Measurements from ENCODE around the gene AUH. TPM values are rescaled to one million over a fixed set of nuclear protein-coding genes. Genes with fewer than 3 reads are reported as not detected.

AUH gene
- total RNA-seq, 1 donor from 2014 or later = 9.8 TPM

DNA sequence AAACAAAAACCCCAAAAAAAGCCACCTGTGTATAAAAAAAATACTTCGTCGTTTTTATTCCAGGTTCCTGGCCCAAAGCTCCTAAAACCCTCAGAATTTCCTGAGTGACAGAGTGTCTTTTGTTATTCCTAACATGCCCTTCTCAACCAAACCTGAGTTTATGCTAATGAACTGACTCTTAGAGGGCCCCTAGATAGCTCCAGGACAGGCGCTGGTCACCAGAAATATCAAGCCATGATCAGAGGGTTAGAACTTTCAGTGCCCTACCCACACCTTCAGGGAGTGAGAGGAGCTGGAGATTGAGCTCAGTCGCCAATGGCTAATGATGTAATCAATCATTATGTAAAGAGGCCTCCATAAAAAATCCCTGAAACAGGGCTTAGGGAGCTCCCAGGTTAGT is 15.7 kb downstream of the AUH start:
- Histone ChIP-seq H3K27me3 (ENCODE audit: insufficient read depth, low read length) (no peaks in the 10 kb centered on the region), H3K9ac (ENCODE audit: low read length) (no peak overlapping the region), H3K9me3 (ENCODE audit: insufficient read depth, low read depth, low read length) (no peaks in the 10 kb centered on the region), H3K4me3 (ENCODE audit: insufficient read depth, low read depth, low read length) (no peak overlapping the region), H3K4me1 (ENCODE audit: insufficient read depth, low read length) (no peaks in the 10 kb centered on the region), H3K27ac (ENCODE audit: low read depth, low read length) (no peak overlapping the region), H4K20me1 (ENCODE audit: insufficient read depth, low read length) (no peaks in the 10 kb centered on the region), H3K4me2 (ENCODE audit: low read length) (no peak overlapping the region), H2AFZ (ENCODE audit: low read depth, low read length) (no peak overlapping the region), H3K36me3 (ENCODE audit: insufficient read depth, low read length) (no peaks in the 10 kb centered on the region), H3K79me2 (ENCODE audit: insufficient read depth, low read length) (peaks cover 7% of the 10 kb centered on the region)
- no peak for DNase-seq (ENCODE audit: low read depth)
- Mint-ChIP-seq H3K27ac (ENCODE audit: unreplicated experiment) (no peak overlapping the region), H3K9me3 (ENCODE audit: unreplicated experiment) (no peaks in the 10 kb centered on the region), H3K36me3 (ENCODE audit: low read depth, unreplicated experiment) (peaks cover 14% of the 10 kb centered on the region), H3K4me1 (ENCODE audit: low read depth, unreplicated experiment) (no peaks in the 10 kb centered on the region), H3K27me3 (ENCODE audit: low read depth, unreplicated experiment) (no peaks in the 10 kb centered on the region), H3K4me3 (ENCODE audit: unreplicated experiment) (no peak overlapping the region)
- TF ChIP-seq, protein P1, sequence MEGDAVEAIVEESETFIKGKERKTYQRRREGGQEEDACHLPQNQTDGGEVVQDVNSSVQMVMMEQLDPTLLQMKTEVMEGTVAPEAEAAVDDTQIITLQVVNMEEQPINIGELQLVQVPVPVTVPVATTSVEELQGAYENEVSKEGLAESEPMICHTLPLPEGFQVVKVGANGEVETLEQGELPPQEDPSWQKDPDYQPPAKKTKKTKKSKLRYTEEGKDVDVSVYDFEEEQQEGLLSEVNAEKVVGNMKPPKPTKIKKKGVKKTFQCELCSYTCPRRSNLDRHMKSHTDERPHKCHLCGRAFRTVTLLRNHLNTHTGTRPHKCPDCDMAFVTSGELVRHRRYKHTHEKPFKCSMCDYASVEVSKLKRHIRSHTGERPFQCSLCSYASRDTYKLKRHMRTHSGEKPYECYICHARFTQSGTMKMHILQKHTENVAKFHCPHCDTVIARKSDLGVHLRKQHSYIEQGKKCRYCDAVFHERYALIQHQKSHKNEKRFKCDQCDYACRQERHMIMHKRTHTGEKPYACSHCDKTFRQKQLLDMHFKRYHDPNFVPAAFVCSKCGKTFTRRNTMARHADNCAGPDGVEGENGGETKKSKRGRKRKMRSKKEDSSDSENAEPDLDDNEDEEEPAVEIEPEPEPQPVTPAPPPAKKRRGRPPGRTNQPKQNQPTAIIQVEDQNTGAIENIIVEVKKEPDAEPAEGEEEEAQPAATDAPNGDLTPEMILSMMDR (IDR thresholded peaks at IDR 0.05; ENCODE audit: insufficient read depth, low read depth, low read length) = no peak
- TF ChIP-seq EZH2 (IDR thresholded peaks at IDR 0.05; ENCODE audit: insufficient read depth, low read length) = no peak
- FAIRE-seq = no peak

DNA sequence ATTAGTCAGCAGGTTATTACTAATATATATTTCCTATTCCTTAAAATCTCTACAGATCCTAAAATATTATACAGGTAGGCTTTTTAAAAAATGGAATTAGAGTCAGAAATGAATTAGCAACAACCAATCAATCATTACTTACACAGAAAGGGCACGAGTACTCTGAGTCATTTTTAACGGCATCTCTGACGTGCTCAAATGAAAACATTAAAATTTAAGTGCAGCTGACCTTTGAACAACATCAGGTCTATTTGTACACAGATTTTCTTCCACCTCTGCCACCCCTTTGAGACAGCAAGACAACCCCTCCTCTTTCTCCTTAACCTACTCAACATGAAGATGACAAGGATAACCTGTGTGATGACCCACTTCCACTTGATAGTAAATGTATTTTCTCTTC is 19.1 kb downstream of the AUH start:
- no peak for FAIRE-seq
- no peak overlapping the region for H3K27ac Mint-ChIP-seq (ENCODE audit: unreplicated experiment)

DNA sequence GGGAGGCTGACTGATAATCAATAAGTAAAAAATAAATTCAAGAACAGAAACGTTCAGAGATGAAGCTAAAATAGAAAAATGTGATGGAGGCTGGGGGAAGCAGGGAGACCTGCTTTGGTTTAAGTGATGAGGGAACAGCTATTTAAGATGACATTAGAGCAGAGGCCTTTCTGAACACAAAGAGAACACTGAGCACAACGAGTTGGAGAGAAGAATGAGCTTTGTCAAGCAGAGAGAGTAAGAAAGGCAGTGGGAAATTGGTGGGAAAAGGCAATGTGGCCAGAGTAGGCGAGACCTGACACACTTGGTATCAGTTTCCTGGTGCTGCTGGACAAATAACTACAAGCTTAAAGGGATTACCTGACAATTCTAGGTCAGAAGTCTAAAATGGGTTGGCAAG is 20.0 kb downstream of the AUH start:
- Histone ChIP-seq H3K79me2 (ENCODE audit: insufficient read depth, low read length) (peaks cover 7% of the 10 kb centered on the region), H3K9ac (ENCODE audit: low read length) (no peak overlapping the region), H3K4me1 (ENCODE audit: insufficient read depth, low read length) (no peaks in the 10 kb centered on the region), H2AFZ (ENCODE audit: low read depth, low read length) (no peak overlapping the region), H4K20me1 (ENCODE audit: insufficient read depth, low read length) (no peaks in the 10 kb centered on the region), H3K4me2 (ENCODE audit: low read length) (no peak overlapping the region), H3K9me3 (ENCODE audit: insufficient read depth, low read depth, low read length) (no peaks in the 10 kb centered on the region), H3K36me3 (ENCODE audit: insufficient read depth, low read length) (no peaks in the 10 kb centered on the region), H3K27ac (ENCODE audit: low read depth, low read length) (no peak overlapping the region), H3K27me3 (ENCODE audit: insufficient read depth, low read length) (no peaks in the 10 kb centered on the region), H3K4me3 (ENCODE audit: insufficient read depth, low read depth, low read length) (no peak overlapping the region)
- H3K27ac Mint-ChIP-seq (ENCODE audit: unreplicated experiment) = no peak overlapping the region
- TF ChIP-seq EZH2 (IDR thresholded peaks at IDR 0.05; ENCODE audit: insufficient read depth, low read length) = no peak
- TF ChIP-seq, protein P1 (IDR thresholded peaks at IDR 0.05; ENCODE audit: insufficient read depth, low read depth, low read length) = no peak
- H3K36me3 Mint-ChIP-seq (ENCODE audit: low read depth, unreplicated experiment) = peaks cover 14% of the 10 kb centered on the region
- no peaks in the 10 kb centered on the region for H3K27me3 Mint-ChIP-seq (ENCODE audit: low read depth, unreplicated experiment)
- DNase-seq (ENCODE audit: low read depth) (no peak), FAIRE-seq (no peak)
- H3K4me1 Mint-ChIP-seq (ENCODE audit: low read depth, unreplicated experiment) = no peaks in the 10 kb centered on the region
- no peak overlapping the region for H3K4me3 Mint-ChIP-seq (ENCODE audit: unreplicated experiment)
- H3K9me3 Mint-ChIP-seq (ENCODE audit: unreplicated experiment) = no peaks in the 10 kb centered on the region

More for the DNA sequence above, 19.1 kb downstream of the AUH start:
- H3K4me1 ChIP-seq (ENCODE audit: insufficient read depth, low read length) = no peaks in the 10 kb centered on the region
- no peaks in the 10 kb centered on the region for H3K36me3 ChIP-seq (ENCODE audit: insufficient read depth, low read length)
- no peaks in the 10 kb centered on the region for H3K27me3 Mint-ChIP-seq (ENCODE audit: low read depth, unreplicated experiment)
- H3K4me3 Mint-ChIP-seq (ENCODE audit: unreplicated experiment) = no peak overlapping the region
- H3K4me2 ChIP-seq (ENCODE audit: low read length) = no peak overlapping the region
- TF ChIP-seq, protein P1 (IDR thresholded peaks at IDR 0.05; ENCODE audit: insufficient read depth, low read depth, low read length) = no peak
- no peak for TF ChIP-seq EZH2 (IDR thresholded peaks at IDR 0.05; ENCODE audit: insufficient read depth, low read length)
- no peaks in the 10 kb centered on the region for H3K9me3 ChIP-seq (ENCODE audit: insufficient read depth, low read depth, low read length)
- H2AFZ ChIP-seq (ENCODE audit: low read depth, low read length) = no peak overlapping the region
- no peaks in the 10 kb centered on the region for H3K9me3 Mint-ChIP-seq (ENCODE audit: unreplicated experiment)
- H3K27ac ChIP-seq (ENCODE audit: low read depth, low read length) = no peak overlapping the region
- no peaks in the 10 kb centered on the region for H3K27me3 ChIP-seq (ENCODE audit: insufficient read depth, low read length)
- peaks cover 14% of the 10 kb centered on the region for H3K36me3 Mint-ChIP-seq (ENCODE audit: low read depth, unreplicated experiment)
- H3K4me1 Mint-ChIP-seq (ENCODE audit: low read depth, unreplicated experiment) = no peaks in the 10 kb centered on the region
- H3K4me3 ChIP-seq (ENCODE audit: insufficient read depth, low read depth, low read length) = no peak overlapping the region
- no peaks in the 10 kb centered on the region for H4K20me1 ChIP-seq (ENCODE audit: insufficient read depth, low read length)
- H3K79me2 ChIP-seq (ENCODE audit: insufficient read depth, low read length) = peaks cover 7% of the 10 kb centered on the region
- DNase-seq (ENCODE audit: low read depth) = no peak
- no peak overlapping the region for H3K9ac ChIP-seq (ENCODE audit: low read length)
